AG09319 (cell line): ENCODE results near the gene KRI1.
"Not testable (repeated sequence)": the region's sequence is repeated elsewhere in the genome, so short reads cannot be mapped to it uniquely, and the experiment has no call there.

Experiments
- DNase-seq: peaks from one replicate; pipeline ENCODE4 v3.0.0-alpha.2; 2010; ENCODE audit warnings: low read depth; ENCODE audit errors: extremely low read depth
- TF ChIP-seq, protein P1 (sequence below): IDR thresholded peaks from 2 replicates; pipeline ENCODE4 v1.5.1; 2011; ENCODE audit warnings: low read depth, mild to moderate bottlenecking, inconsistent platforms, low read length, moderate library complexity

KRI1 gene

DNA sequence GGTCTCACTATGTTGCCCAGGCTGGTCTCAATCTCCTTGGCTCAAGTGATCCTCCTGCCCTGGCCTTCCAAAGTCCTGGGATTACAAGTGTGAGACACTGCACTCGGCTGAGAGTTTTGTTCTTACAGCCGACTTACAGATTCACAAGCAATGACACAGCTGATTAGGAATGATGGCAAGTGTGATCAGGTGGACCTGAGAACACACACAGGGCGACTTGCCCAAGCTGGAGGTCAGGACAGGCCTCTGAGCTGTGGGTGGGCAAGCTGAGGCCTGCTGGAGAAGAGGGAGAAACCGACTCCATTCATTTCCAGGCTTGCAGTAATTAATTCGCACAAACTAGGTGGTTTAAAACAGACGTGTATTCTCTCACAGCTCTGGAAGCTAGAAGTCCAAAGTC lies 30.2 kb downstream of the KRI1 start:
- DNase-seq: no peak
- TF ChIP-seq, protein P1, sequence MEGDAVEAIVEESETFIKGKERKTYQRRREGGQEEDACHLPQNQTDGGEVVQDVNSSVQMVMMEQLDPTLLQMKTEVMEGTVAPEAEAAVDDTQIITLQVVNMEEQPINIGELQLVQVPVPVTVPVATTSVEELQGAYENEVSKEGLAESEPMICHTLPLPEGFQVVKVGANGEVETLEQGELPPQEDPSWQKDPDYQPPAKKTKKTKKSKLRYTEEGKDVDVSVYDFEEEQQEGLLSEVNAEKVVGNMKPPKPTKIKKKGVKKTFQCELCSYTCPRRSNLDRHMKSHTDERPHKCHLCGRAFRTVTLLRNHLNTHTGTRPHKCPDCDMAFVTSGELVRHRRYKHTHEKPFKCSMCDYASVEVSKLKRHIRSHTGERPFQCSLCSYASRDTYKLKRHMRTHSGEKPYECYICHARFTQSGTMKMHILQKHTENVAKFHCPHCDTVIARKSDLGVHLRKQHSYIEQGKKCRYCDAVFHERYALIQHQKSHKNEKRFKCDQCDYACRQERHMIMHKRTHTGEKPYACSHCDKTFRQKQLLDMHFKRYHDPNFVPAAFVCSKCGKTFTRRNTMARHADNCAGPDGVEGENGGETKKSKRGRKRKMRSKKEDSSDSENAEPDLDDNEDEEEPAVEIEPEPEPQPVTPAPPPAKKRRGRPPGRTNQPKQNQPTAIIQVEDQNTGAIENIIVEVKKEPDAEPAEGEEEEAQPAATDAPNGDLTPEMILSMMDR: no peak

DNA sequence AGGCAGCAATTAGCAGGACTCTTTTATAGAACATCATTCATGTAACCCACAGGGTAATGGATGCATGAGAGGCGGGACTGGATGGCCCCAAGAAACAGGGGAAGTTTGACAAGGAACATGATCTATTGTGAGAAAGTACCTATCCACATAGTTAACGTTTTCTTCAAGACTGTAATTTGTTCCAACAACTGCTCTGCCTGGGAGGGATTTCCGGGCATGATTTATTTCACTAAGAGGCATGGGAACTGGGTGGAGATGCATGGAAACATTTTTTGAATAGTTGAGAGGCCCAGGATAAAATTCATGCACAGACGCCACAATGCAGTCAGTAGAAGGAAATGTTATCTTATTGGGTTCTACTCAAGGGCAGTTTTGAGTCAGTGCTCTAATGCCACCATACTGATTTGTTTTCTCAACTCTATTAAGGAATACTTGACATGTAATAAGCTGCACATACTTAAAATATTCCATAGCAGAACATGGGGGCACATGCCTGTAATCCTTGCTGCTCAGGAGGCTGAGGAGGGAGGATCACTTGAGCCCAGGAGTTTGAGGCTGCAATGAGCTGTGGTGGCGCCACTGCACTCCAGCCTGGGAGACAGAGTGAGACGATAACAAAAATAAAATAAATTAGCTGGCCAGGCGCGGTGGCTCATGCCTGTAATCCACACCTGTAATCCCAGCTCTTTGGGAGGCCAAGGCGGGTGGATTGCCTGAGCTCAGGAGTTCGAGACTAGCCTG lies 32.0 kb downstream of the KRI1 start:
- DNase-seq: peak; percentile 24
- TF ChIP-seq, protein P1: no peak

DNA sequence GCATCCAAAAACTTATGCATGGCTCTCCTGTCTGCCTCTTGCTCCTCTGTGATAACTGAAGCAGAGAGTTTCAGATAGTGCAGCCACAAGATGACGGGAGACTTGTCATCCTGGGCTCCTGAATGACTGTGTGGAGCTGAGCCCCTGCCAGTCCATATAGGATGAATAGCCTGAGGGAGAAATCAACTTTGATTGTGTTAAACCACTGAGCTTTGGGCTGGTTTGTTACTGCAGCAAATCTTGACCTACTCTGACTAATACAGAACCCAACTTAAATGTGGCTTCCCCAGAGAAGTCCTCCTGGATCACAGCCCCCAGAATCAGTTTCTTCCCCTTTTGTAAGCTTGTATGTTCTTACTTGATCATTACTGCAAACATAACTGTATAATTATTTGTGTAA lies 33.4 kb downstream of the KRI1 start:
- TF ChIP-seq, protein P1: no peak
- no peak for DNase-seq

DNA sequence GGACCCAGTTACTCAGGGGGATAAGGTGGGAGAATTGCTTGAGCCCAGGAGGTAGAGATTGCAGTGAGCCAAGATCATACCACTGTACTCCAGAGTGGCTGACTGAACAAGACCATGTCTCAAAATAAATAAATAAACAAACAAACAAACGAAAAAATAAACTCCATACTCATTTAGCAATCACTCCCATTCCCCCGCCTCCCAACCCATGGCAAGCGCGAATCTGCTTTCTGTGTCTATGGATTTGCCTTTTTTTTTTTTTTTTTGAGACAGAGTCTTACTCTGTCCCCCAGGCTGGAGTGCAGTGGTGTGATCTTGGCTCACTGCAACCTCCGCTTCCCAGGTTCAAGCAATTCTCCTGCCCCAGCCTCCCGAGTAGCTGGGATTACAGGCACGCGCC lies 38.9 kb downstream of the KRI1 start:
- not testable (repeated sequence) for DNase-seq

DNA sequence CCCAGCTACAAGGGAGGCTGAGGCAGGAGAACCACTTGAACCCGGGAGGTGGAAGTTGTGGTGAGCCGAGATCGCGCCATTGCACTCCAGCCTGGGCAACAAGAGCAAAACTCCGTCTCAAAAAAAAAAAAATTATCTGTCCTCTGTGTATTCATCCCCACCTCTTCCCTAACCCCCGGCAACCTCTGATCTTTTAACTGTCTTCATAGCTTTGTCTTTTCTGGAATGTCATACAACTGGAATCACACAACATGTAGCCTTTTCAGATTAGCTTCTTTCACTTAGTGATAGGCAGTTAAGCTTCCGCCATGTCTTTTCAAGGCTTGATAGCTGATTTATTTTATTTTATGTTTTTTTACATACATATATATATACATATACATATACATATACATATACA lies 40.2 kb downstream of the KRI1 start:
- DNase-seq: no peak
- TF ChIP-seq, protein P1: no peak

DNA sequence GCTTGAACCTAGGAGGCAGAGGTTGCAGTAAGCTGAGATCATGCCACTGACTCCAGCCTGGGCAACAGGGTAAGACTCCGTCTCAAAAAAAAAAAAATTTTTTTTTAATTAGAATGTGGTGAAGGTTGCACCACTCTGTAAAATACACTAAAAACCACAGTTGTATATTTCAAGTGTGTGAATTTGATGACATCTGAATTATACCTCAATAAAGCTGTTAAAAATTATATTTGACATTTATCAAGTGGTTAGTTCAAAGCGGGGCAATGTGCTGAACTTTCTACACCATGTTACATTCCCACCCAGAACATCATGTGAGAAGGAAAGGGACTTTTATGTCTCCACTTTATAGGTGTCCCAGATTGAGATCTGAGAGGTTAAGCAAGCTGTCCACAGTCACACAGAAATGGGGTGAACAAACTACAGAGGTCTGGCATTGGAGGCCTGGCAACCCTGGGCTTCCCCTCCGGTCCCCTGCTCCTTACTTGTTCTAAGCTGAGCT lies 42.6 kb downstream of the KRI1 start:
- DNase-seq: no peak
- TF ChIP-seq, protein P1: no peak

DNA sequence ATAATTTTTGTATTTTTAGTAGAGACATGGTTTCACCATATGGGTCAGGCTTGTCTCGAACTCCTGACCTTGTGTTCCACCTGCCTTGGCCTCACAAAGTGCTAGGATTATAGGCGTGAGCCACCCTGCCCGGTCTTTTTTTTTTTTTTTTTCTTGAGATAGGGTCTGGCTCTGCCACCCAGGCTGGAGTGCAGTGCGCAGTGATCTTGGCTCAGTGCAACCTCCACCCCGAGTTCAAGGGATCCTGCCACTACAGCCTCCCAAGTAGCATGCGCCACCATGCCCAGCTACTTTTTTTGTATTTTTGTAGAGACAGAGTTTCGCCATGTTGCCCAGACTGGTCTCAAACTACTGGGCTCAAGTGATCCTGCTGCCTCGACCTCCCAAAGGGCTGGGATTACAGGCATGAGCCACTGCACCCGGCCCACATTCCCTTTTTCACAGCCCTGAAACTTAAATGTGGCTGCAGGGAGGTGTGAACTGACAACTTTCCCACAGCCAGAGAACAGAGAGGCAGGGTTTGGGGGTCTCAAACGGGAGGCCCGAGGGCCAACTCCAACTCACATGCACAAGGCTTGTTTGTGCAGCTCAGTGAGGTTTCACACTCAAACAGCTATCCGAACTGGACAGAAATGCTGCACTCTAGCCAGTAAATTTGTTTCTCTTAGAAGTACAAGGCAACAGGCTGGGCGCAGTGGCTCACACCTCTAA lies 44.2 kb downstream of the KRI1 start:
- no peak for DNase-seq
- TF ChIP-seq, protein P1: no peak
